Endothelial cell of umbilical vein (primary cell): ENCODE results near the gene LRRC8B.

Experiments
- EZH2 ChIP-seq: IDR thresholded peaks from 2 replicates; pipeline ENCODE4 v1.6.1; 2012; ENCODE audit warnings: borderline replicate concordance, low read depth, mild to moderate bottlenecking, moderate library complexity, low read length, inconsistent platforms; ENCODE audit not compliant: severe bottlenecking
- JUN ChIP-seq: IDR thresholded peaks from 2 replicates; pipeline ENCODE4 v1.6.1; 2011; ENCODE audit warnings: borderline replicate concordance, low read depth; ENCODE audit not compliant: insufficient read length, insufficient read depth
- POLR2A ChIP-seq: IDR thresholded peaks from 2 replicates; pipeline ENCODE4 v1.6.1; 2012; ENCODE audit warnings: low read depth, mild to moderate bottlenecking, control low read depth, low read length
- TF ChIP-seq, protein P1 (sequence below), 2 donors: IDR thresholded peaks; 1 replicate in 1 of 2; 2 replicates in 1 of 2; pipeline ENCODE4 v1.5.1; 2011; ENCODE audit warnings: low read length in 2 of 2, mild to moderate bottlenecking in 2 of 2, moderate library complexity in 2 of 2, control low read depth in 1 of 2, inconsistent platforms in 1 of 2, low read depth in 1 of 2; ENCODE audit not compliant: insufficient read depth in 1 of 2; ENCODE audit errors: extremely low read depth in 1 of 2

DNA sequence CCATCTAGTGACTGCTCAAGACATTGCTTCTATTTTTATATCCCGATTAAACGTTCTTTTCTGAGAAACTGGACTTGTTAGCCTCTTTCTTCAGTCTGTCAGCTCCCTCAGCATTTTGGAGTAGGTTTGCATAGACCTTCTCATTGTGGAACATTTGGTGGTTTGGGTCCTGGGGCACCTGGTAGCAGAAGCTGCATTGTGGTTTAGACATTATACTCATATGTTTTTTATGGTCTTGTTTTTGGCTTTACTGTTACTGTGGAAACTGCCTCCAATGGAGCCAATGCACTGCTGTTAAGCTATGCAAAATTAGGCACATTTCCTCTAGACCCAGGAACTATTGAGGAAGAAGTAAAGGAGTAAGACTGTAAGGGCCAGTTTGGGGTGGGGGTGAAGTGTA, 36.7 kb upstream of the LRRC8B start:
- TF ChIP-seq, protein P1, sequence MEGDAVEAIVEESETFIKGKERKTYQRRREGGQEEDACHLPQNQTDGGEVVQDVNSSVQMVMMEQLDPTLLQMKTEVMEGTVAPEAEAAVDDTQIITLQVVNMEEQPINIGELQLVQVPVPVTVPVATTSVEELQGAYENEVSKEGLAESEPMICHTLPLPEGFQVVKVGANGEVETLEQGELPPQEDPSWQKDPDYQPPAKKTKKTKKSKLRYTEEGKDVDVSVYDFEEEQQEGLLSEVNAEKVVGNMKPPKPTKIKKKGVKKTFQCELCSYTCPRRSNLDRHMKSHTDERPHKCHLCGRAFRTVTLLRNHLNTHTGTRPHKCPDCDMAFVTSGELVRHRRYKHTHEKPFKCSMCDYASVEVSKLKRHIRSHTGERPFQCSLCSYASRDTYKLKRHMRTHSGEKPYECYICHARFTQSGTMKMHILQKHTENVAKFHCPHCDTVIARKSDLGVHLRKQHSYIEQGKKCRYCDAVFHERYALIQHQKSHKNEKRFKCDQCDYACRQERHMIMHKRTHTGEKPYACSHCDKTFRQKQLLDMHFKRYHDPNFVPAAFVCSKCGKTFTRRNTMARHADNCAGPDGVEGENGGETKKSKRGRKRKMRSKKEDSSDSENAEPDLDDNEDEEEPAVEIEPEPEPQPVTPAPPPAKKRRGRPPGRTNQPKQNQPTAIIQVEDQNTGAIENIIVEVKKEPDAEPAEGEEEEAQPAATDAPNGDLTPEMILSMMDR (IDR thresholded peaks at IDR 0.05; ENCODE audit: extremely low read depth in 1 of 2, insufficient read depth in 1 of 2, low read depth in 1 of 2, low read length in 2 of 2), result no peak
- TF ChIP-seq JUN (no peak), POLR2A (no peak), EZH2 (no peak)
